Measurements from ENCODE around the gene KPTN.

The KPTN gene

DNA sequence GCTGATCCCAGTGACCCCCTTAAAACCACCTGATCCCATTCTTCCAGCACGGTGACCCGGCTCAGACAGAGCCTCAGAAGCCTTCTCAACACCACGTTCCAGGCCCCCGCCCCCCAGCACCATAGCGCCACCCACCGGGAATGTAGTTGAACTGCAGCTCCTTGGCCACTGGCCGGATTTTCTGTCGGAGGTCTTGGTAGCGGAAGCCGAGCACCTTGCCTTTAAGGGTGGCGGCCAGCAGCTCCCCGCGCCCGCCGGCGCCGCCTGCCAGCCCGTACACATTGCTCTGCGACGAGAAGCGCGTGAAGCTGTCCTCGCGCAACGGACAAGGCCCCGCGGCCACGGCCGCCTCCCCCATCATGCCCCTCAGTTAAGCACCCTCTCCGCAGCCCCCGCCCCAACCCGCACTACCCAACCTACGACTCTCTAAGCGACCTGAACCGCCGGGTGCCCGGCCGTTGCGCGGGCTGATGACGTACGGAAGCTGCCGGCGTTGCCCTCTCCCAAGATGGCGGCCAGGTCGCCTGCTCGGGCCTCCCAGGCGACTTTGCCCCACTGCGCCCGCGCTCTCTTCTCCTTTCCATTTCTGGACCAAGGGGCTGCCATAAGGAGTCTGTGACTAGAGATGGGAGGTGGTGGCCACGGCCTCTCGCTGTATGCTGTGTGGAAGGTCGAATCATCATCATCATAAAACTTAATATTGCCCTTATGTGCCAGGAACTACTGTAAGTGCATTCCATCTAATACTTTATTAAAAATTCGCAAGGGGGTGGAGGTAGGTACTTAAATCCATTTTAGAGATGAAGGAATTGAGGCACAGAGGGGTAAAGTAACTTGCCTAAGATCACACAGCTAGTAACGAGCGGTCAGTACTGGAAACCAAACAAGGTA lies at the start of gene KPTN:
TSS of gene KPTN (minus strand) at position 420 of the 891 bp plus-strand sequence. CDS start at position 361, 59 bp downstream.
- DNase-seq, result peak; percentile 86 to 88

DNA sequence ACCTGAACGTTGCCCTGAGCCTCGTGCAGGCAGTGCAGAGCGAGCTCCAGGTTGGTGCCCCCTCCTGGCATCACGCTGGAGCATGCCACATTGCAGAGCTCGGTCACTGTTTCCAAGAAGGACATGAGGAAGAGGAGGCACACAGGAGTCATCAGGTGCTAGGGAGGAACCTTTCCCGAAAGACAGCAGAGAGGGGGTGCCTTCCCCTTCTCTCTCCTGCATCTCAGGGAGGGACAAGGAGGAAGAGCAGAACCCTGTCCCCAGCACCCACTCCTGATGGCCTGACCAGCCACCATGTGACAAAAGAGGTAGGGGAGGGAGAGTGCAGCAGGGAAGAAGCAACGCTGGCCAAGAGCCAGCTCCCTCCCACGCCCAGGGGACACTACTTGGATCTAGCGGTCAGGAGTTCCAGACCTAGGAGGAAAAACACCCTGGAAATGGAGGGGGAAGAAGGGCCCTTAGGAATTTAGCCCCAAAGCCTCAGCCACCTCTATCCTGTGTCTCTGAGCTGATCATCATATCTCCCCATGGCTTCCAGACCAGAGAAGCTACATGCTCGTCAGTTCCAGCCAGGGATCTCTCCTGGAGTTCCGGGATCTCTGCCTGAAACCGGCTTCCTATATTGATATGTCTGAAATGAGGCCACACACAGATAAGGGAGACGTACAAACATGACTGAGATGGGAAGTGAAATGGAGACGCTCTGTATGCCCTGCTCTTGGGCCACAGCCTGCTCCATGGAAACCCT lies 47.8 kb upstream of the KPTN start:
- no peak for DNase-seq

DNA sequence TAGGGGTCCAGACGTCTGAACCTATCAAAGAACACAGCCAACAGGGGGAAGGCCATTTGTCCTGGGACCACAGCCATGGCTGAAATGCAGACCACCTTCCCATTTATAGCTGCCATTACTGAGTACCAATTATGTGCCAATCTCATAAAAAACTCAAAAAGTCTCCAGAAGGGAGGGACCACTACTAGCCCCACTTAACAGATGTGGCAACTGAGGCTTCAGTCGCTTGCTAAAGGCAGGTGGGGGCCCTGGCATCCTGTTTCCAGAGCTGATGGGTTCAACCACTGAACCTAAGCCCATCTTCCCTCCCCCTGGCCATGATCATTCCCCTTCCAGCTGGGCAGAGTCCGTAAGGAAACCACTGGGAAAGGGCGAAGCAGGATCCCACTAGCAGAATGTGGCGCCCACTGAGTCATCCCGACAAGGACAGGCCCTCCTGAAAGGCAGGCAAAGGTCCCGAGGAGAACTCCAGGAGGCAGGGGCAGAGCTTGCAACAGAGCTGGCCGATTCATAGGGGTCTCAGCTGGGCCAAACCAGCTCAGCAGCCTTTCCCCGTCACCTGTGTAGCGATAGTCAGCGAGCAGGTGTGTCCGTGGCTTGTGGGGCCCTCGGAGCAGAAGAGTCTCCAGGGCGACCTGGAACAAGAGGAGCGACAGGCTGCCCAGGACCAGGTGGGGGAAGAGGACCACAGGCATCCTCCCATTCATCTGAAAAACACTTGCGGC lies 45.2 kb upstream of the KPTN start:
- no peak for DNase-seq

DNA sequence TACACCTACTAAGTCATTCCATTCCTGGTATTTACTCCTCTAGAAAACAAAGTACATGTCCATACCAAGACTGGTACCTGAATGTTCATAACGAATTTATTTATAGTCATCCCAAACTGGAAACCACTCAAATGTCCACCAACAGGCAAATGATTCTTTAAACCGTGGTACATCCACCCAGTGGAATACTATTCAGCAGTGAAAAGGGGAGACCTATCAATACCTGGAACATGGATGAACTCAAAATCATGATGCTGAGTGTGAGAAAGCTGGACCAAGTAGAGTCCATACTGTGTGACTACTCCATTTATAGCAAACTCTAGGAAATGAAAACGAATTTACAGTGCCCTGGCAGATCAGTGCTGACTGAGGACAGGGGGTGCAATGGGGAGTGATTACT lies 42.8 kb upstream of the KPTN start:
- no peak for DNase-seq

DNA sequence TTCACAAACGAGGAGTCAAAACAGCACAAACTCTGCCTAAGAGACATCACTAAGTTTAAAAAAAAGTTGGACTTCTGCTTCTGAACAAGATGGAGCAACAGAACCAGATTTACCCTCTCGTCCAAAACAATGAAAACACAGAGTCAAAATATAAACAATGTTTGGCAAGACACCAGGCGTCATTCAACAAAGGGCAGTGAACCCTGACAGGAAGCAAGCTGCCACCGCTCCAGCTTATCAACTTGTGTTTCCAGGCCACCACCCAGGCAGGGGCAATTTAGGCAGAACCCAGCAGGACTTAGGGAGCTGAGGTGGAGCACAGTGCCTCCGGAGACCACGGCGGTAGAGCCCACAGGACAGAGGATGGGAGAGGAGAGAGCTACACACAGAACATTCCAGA lies 39.5 kb upstream of the KPTN start:
- DNase-seq, result no peak

DNA sequence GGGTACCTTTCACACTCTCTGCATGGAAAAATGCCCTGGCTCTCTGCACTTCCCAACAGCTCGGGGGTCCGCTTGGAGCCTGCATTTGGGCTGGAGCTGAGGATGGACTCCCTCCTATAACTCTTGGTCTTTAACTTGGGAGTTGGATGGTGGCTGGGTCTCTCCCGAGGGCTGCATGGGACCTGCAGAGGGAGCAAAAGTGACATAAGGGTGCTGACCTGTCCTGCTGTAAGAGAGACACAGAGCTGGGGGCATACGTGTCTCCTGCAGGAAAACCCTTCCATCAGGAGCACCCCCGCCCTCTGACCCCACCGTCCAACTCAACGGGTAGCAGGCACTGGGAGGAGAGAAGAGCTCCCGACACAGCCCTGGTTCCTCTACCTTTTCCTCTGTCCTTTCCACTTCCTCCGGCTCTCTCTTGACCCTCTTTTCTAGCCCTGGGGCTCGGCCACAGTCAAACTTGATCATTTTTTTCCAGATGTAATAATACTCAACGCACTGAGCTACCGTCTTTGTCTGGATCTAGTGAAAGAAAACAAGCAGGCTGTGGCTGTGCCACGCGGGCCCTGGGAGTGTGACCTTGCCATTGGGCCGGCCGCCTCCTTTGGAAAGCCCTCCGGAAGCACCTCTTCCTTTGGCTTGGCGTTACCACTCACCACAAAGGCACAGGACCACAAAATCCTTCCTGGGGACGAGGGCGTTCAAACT lies 37.6 kb upstream of the KPTN start:
- no peak for DNase-seq

DNA sequence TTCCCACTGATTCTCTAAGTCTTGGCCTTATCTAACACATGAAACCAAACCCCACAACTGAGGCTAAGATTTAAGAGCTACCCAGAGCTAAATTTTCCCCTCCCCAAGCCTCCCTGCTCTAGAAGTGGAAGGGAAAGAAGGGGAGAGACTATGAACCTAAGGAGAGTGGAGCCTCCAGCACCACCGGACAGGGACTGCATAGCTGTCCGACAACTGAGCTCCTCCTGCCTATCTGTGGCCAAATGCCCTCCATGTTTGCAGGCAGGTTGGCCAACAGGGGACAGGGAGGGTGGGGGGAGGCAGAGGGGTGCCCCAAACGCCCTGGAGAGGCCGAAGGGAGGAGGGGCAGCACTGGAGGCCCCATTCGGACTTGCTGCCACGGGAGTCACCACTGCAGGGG lies 36.8 kb upstream of the KPTN start:
- no peak for DNase-seq

DNA sequence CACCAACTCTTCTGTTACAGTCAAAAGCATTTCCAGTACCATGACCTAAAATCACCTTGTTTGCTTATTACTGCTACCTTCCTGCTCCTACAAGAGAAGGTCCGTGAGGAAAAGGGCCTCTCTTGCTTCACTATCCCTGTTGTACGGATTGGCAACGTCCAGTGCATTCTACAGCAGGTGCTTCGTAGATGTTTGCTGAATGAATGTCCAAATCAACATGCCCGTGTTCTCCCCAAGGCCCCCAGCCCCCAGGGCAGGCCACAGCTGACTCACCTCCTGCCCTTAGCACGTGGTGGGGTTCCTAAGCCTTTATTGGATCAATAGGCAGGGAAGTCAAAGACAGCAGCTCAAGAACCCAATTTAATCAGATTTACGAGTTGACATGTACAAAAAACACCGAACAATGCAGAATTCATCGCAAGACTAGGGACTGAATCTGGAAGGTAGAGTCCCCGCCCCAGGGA lies 36.4 kb upstream of the KPTN start:
- no peak for DNase-seq

DNA sequence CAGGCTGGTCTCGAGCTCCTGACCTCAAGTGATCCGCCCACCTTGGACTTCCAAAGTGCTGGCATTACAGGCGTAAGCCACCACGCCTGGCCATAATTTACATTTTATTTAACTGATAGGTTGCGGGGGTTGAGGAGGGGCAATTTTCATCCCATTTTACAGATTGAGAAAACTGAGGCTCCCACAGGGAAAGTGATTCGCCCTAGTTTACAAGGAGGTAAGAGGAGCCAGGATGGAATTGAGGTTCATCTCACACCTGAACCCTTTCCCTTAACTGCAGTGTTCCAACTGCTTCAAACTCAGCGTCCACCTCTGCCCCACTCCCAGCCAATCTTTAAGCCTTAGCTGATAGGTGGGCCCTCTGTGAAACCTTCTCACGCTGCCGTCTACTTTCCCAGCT lies 34.8 kb upstream of the KPTN start:
- no peak for DNase-seq

DNA sequence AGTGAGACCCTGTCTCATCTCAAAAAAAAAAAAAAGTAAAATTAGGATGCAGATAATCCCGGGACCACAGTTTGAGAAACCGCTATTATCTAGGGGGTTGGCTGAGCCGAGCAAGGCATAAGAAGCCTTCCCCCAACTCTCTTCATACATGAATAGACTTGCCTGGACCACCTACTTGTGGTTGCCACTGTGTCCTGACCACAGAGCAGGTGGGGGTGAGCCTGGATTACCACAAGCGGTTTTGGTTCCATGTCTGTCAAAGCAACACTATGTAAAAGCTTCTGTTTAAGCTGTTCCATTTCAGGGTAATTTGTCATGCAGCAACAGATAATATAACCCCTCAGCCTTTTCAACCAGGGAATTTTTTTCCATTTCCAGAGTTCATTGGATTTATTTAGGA lies 34.1 kb upstream of the KPTN start:
- peak; percentile 18 to 66 for DNase-seq

DNA sequence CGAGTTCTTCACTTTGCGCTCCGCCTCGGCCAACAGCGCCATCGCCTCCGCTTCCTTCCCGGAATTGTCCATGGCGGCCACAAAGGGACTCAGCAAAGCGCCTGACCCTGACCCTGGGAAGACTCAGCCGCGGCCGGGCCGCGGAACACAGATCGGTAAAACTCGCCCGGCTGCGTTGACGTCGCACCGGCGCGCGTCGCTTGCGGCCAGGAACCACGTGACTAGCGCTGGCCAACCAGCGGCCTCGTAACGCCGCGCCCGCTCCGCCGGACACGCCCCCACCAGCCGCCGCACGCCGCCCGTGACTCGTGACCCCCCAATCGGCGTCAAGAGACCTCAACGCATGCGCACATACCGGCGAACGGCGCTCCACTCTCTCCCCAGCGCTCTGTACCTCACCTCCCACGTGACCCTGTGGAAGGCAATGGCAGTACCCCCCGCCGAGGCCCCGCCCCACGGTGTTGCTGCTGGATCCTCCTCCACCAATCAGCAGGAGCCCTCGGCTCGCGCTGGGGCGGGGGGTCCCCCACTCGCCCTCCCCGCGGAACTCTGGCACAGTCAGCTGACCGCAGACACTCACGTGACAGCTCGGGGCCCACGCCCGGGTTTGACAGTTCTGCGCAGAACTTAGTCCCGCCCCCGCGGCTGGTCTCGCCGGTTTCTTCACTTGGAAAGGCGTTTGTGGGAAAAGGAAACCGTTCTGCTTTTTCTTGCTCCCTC lies 31.0 kb upstream of the KPTN start, which contains the start of gene NAPA:
TSS of gene NAPA (minus strand) at position 195 of the 720 bp plus-strand sequence. CDS start at position 72, 123 bp downstream.
- DNase-seq, result peak; percentile 100

DNA sequence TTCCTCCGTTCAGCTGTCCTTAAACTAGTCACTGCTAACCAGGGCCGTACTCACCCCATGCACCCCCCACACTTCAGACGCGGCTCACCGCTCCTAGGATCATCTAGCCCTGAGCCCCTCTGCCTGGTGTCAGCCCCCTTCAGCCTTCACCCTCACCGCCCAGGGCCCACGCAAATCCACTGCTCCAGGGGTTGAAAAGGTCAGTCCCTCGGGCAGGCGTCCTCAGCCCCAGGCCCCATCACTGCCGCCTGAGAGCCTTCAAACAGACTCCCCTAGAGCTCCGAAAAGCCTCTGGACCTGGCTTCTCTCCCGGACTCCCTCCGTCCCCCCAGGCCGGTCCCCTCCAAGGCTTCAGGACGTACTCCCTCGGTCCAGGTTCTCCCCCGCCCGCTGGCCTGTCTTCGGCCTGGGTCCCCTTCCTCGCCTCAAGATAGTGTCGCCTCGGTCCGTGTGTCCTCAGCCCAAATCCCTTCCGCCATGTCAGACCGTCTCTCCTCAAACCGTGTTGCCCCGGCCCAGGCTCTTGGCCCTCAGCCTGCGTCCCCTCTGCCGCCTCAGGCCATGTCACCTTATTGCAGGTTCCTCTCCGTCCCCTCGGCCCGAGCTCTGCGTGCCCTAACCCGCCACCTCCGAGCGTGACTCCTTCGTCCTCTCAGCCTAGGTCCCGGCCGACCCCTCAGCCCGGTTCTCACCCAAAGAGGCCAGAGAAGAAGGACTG lies 30.3 kb upstream of the KPTN start:
- no peak for DNase-seq

DNA sequence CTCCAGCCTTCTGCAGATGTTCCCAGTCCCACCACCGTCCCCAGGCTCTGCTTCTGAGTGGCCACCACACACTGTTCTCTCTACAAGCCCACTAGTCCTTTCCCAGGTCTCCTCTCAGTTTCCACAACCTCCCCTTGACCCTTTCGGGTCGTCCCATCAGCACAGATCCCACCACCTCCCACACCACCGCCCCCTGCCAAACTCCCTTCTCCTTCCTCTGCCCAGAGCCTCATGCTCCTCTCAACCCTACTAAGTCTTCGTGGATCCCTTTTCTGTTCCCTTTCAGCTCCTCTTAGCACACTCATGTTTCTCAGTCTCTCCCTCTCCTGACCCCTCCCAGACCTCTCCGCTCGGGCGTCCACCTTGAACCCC lies 28.9 kb upstream of the KPTN start:
- no peak for DNase-seq

DNA sequence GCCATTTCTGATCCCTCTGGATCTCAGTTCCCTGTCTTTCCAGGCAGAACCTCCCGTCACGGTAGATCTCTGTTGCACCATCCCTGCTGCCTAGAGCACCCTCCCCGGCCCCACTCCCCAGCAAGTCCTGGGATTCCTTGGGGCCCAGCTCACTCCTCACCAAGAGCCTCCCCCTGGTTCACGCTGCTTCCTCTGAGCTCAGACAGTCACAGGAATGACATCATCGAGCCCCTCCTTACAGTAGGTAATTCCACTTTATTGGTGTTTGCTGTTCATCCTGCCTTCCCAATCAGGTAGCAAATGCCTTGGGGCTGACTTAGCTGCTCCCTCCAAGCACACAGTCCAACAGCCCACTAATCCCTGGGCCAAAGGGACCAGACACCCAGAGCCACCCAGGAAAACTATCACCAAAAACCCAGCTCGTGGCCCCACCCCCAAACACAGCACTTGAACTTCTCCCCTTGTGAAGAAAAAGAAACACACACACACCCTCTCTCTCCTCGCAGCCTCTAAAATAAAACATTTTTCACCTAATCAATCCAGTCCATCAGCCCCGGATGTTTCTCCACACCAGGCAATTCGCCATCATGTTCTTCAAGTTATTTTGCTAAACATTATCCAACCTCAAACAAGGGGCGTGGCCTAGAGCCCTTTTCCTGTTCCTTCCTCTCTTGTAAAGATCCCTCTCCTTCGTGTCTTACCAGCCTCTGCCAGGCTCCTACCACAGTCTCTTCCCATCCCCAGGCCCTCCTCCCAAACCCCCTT lies 28.3 kb upstream of the KPTN start:
- no peak for DNase-seq

DNA sequence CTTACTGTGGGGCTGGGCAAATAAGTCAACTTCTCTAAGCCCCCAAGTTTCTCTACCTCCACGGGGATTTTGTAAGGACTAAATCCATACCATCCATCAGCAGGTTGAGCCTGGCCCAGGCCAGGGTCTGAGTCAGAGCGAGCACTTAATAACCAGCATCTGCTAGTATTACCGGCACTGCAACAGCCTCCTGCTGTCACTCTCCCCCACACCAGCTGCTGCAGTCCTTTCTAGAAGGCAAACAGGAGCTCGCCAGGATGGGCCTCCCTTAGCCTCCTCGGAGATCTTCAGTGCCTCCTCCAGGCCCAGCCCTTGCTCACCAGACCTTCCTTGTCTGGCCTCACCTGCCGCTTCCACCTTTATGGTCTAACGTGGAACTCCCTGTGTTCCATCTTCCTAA lies 27.7 kb upstream of the KPTN start:
- no peak for DNase-seq

DNA sequence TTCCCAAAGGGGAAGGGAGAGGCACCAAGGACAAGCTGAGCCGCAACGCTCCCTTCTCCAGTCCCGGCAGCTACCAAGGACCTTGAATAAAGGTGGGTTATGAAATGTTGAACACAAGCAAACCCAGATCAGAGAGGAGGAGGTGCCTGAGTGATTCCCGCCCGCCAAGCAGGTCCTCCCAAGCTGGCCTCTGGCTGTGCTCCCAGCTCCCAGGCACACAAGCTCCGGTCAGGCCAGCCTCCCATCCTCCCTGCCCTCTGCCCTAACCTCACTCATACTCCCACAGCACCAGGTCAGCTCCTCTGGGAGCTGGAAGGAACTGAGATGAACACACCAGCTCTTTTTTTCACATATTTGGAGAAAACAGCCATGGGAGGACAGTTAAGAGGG lies 27.1 kb upstream of the KPTN start:
- DNase-seq, result no peak

DNA sequence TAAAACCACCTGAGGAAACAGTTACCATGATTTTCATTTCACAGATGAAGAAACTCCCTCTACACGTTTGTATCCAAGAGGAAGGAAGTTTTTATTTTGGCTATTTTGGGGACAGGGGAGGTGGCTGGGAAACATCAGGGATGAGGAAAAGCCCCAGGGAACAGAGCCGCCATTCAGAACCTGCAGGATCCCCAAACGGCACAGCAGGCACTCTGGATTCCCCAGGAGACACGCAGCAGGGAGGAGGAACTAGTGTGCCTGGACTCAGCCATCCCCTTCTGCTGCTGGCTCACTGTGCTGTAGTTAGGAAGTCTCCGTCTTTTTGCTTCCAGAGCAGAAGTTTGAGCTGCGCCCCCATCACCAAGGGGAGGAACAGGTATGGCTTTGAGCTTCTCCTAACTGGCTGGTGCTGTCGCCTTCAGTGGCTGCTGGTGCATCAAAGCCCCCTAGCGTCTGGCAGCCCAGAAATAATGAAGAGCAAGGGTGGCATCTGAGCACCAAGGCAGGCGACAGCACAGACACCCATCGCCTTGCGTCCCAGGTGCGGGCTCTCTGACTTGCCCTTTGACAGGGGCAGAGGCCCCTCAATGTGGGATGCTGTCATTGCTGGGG lies 26.6 kb upstream of the KPTN start:
- DNase-seq, result no peak

DNA sequence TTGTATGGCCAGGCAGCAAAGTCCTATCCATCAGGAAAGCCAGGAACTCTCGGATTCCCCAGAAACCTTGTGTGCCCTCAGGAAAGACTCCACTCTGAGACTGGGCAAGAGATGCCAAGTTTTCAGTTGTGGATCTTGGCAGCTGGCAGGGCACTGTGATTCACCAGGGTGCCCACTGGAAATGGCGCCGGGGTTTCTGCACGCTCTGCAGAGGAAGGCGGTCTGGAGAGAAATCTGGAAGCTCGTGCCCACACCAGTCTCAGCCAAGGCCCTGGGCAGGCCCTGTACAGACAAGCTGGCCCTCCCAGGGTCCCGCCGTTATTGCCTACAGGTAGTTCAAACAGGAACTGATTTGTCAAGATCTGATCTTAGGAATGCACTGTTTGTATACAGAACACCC lies 26.0 kb upstream of the KPTN start:
- DNase-seq, result no peak

DNA sequence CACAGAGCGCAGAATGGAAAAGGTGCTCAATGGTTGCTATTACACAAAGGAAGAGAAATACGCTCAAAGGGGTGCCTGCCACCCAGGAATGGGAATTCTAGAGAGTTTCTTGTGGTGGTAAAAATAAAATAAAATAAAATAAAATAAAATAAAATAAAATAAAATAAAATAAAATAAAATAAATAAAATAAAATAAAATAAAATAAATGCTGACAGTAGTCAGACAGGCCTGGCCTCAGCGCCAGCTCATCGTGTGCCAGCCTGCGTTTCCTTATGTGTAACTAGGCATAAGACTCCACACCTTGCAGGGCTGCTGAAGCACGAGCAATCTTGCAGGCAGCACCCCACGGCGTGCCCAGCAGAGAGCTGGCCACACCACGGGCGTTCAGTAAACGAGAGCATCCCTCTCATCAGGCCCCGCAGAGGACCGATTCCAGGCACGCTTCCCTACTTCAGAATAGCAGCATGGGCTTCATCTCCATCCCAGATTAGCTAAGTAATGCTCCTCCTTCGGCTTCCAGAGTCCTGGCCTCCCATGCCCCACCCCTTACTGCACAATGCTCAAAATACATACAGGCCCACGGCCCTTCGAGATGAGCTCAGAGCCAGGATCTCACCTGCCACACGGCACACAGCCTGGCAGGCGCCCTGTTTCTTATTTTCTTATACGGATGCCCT lies 25.3 kb upstream of the KPTN start:
- DNase-seq, result no peak
